Hippocampal formation (tissue), 2 donors: ENCODE data around the gene IL21R.

Experiments
- DNase-seq, 2 donors: peaks; one replicate each; lab custom pipeline; 2025; lab: John Stamatoyannopoulos, UW

Gene IL21R

DNA sequence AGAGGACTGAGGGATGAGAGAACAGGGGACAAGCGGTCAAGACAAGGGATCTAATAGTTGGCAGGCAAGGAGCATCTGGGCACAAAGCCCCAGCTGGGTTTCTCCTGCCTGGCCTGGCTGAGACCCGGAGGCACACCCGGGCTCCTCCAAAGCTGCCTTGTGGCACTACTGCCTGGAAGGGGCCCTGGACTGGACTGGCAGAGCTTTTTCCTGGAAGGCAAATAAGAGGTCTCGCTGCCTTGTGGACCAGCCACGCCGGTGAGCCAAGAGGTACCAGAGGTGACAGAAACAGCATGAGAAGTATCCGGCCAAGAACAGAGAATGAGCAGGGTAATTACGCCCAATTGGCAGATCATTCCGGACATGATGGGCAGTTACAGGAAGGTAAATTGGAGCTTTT, 83.2 kb downstream of the IL21R start:
- DNase-seq = no peak

DNA sequence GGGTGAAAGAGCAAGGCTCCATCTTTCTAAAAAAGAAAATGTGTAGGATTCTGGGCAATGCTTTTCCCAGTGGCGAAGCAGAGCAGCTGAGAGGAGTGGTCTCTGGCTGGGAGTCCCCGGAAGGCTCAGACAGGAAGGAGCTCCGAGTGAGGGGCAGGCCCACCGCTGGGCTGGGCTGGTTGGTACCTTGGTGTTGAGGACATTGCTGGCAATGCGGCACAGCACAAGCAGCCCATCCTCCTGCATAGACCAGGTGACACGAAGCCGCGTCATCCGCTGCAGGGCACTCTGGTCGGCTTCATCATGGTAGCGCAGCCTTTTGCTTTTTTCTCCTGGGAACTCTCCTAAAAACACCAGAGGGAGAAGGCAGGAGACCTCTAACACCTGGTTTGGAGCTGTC, 83.8 kb downstream of the IL21R start:
- DNase-seq = no peak

DNA sequence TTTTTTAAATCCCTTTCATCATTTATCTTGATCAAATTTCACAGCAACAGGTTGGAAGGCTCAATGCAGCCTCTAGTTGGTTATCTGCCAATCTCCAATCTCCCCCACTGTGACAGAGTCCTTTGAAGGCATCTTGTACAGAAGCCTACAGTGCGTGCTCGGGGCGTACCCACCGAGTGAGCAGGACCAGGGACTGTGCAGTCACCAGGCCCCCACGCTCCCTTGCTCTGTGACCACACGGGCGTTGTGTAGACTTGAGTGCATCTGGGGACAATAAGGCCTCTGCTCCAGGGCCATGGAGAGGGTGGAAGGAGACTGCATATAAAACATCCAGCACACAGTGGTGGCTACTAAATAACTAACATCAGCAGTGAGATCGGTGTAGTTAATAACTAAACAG, 84.4 kb downstream of the IL21R start:
- no peak for DNase-seq

DNA sequence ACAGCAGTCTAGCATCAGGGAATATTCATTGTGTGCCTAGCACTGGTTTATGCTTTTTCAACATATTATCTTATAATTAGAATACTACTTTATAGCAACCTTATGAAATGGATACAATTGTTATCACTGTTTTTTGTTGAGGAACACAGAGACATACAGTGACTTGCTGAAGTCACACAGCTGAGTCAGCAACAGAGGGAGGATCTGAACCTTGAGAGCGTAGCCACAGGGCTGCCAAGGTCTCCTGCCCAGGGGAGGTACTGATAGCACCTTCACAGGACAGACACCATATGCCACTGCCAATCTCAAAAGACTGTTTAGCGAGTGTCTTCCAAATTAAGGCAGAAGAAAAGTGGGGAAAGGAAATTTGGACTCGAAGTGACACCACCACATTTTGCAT, 84.8 kb downstream of the IL21R start:
- no peak for DNase-seq

DNA sequence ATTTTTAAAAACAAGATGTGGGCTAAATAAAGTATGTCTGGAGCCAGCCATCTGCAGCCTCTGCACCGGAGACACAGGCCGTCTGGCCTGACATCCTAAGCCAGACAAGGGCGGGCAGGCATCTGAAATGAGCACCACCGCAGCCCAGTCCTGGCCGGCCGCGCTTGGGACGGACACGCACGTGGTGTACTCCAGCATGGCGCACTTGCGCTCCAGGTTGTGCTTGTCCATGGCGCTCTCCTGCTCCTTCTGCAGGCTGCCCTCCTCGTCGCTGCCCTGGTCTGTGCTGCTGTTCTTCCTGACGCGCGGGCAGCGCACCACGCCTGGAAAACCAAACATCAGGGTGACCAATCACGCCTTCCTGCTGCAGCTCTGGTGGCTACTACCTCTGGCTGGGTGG, 87.4 kb downstream of the IL21R start:
- DNase-seq = no peak

DNA sequence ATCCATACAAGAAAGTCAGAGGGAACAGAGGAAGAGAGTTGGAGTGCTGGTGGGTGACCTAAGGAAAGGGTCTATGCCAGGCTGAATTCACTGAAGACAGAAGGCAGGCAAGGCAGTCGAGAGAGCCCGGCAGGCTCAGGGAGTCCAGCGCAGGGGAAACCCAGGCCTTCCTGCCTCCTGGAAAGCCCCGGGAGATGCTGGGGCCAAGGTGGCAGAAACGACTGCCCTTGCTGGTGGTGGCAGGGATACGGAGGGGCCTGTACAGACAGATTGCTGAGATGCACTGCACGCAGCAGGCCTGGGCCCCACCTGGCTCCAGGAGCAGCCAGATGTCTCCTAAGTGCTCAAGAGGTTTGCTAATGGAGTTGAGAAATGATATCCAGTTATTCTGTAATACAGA, 87.9 kb downstream of the IL21R start:
- DNase-seq = no peak

DNA sequence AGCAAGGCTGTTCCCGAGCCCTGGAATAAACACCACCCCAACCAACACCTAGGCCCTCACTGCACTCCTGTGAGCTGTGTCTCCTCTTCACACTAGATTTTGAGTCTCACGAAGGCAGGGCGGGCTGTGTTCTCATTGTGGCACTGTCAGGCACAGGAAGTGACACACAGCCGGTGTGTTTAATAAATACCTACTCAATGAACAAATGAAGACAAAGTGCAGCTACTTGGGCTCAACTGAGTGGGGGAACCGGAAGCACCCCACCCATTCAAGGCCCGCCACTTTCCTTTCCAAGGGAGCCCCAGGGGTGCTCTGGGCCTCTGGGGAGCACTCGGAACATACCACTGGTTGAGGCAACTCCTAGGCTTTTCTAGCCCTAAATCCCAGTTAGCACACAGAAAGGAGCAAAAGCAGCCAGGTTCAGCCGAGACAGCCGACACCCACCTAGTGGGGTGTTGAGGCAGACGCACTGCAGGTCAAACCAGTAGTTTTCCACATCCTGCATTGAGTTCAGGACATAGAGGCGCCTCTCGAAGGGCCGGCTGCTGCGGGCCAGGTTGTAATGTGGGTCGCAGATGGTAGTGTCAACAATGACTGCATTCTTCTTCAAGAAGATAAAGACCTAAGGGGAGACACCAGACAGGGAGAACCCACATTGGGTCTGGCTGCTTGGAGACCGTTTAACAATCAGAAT, 90.1 kb downstream of the IL21R start:
- DNase-seq = no peak

DNA sequence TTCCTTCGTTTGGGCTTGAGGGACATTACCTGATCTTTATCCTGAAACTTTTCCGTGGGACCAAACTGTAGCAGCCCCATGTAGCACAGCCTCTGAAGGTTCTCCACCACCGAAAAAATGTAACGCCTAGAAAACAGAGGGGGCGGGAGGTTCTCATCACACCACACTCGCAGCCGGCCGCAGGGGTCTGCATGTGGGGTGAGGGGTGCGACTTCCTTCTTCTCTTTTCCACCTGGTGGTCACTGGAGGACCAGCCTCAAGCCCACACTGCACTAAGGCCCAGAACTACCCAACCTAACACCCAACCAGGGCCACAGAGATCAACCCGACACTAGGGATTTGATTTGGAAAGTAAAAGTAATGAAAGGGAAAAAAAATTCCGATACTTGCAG, 90.6 kb downstream of the IL21R start:
- DNase-seq = no peak

DNA sequence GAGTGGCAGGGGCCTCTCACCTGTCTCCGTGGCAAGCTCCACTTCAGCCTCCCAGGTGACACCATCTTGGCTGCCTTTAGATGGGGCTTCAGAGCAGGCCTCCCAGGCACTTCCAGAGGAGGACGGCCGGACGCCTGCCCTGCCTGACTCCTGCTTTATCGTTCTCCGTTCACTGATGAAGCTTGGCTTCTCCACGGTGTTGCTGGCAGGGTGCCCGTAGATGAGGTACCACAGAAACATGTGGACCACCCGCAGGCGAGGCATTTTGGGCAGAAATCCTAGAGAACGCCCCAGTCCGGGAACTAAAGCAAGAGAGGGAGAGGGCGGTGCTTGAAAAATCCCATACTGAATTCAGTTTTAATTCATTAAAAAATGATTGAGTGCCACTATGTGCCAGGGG, 93.2 kb downstream of the IL21R start:
- no peak for DNase-seq

DNA sequence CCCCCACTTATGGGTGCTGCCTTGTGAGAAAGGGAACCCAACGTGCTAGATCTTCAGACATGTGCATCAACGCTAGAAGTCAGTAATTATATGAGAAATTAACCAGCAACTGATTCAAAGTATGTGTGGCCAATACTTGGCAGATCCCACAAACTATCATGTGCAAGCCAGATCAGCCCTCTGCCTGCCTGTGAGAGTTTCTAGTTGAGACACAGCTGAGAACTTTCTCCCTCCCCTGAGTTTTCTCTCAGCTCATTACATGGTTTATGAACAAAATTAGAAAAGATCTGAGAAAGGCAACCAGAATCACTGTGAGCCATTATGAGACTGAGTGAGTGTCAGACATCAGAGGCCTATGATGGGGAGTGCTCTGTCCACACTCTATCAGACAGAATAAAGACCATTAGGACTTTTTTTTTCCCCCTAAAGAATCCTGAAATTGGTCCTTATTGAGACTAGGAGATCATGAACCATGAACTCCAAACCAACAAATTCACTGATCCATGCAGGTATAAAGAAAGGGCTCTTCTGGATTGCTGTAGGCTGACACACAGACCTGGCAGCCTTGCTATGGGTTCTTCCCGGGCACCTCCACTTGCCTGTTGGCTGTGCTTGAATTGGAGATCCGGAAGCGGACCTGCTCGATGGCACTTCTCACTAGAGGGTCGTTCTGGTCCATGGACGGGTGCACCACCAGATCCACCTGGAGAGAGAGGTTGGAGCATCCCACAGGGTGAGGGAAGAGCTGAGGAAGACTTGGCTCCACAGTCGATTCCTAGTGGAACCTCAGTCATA, 96.3 kb downstream of the IL21R start:
- no peak for DNase-seq

DNA sequence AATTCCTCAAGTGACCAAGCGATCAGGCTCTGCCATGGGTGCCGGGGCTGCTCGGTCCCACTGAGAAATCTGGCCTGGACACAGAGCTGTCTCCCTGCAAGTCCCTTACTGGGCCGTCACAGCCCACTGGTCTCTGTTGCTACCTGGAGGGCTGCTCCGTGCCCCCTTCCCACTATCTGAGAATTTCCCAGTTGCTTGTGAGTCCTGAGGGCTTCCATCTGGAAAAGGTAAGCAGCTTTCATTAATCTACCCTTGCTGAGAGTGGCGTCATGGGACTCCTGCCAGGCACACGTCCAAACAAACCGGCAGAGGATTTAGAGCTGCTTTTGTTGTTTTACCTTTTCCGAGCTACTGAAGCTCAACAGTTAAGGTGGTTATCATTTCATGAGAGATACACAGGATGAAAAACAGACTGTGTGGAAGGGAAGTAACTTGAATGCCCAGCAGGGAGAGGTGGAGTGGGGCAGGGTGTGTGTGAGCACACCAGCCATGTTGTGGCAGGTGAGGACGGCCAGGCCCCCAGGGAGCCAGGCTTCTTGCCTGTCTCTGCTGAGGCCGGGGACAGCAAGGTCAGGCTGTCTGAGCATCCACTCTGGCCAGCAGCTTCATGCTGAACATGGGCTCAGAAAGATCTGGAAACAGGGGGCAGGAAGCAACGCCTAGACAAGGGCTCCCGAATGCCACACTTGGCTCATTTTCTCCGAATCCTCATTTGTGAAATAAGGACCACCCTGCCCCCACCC, 97.1 kb downstream of the IL21R start:
- no peak for DNase-seq

DNA sequence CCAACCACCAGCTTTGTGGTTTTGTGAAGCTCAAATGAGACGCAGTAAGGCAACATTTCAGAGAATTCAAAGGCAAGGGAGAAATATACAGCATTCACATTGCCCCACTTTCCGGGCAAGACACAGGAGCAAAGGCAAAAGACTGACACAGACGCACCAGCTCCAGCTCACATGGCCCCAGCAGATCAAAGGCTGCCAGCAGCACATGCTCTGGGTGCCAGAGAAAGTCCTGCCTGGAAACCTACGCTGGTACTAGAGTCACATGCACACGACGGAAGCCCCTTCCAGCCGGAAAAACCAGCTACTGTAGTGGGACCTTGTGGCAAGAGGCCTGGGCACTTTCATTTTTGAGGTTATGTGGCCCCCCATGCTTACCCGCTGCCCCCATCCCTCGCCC, 97.7 kb downstream of the IL21R start:
- no peak for DNase-seq

DNA sequence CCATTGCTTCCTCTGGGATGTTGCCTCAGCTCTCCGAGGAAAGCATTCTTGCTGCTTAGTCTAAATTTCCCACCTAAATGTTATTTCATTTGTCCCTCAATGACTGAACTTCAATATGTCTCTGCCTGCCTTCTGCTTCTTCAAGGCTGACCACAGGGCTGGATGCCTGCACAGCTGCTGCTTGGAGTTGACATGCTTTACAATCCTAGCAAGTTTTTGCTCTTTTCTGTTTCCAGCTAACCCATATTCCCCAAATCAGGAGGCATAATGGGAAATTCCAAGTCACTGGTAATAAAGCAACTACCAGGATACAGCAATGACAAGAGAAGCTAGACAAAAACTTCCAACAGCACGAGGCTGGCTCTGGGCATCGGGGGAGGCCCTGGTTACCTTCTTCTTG, 98.8 kb downstream of the IL21R start:
- no peak for DNase-seq
